ENCODE data around the gene PRKAG2.

Gene PRKAG2

DNA sequence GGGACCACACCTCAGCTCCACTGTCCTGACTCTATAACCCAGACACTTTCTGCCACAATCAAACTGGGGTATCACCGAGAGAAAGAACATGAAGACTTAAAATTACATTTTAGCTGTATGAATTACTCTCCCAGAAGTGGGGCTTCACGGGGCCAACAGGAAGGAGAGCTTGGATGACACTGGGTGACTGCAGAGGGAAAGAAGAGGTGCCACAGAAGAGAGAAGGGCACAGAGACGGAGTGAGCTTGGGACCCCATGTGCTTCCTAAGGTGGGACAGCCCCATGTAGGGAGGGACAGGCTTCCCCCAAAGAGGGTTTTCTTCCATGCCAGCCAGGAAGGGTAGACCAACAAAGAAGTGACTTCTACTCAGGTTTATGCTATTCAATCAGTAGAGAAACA lies 195.2 kb downstream of the PRKAG2 start:
- TF ChIP-seq CTCF (IDR thresholded peaks at IDR 0.05): no peak

DNA sequence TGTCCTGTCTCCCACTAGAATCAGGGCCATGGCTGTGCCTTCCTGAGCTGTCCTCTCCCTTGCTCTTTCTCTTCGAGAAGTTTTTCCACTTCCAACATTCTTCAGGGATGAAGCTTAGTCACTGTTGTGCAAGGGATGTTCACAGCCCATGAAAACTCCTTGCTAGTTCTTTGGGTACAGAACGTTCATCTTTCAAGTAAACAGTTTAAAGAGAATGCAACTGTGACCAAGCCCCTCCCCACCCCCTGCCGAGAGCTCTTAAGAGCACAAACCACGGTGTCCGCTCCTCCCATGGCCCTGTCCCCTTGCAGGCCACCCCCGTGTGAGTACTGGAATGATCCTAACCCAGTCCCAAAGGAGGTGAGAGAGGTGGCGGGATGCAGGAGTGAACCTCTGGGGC lies 196.1 kb downstream of the PRKAG2 start:
- TF ChIP-seq CTCF (IDR thresholded peaks at IDR 0.05): no peak

- no peak for TF ChIP-seq CTCF (IDR thresholded peaks at IDR 0.05)
Observed at GRCh38 chr7:151679881-151680612, 196.9 kb downstream of the PRKAG2 start.

DNA sequence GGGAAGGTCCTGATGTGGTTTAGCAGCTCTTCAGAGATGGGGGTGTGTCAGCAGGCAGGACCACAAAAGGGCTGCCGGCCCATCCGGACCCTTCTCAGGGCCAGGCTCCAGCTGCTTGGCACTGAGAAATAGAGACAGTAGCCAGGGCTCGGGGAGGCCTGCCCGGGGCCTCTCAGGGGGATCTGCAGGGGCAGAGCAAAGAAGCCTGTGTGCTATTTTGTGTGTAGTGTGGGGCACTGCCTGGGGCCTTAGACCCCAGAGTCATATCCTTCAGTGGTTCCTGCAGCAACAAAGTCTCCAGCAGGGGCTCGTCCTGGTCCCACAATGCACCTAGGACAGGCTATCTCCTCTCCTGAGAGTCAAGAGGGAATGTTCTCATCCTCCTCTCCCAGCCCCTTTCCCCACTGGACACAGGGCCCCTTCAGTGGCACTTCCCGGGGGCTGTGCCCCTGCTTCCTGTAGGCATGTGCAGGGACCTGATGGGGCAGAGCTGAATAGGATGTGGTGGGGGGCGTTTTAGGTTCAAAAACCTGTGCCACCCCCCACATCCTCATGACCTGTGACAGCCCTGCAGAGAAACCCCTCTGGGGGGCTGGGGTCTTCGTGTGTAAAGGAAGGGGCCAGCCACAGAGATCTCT lies 197.7 kb downstream of the PRKAG2 start:
- TF ChIP-seq CTCF (IDR thresholded peaks at IDR 0.05): no peak

GRCh38 chr7:151678227-151678604 lies 198.7 kb downstream of the PRKAG2 start:
- TF ChIP-seq CTCF (IDR thresholded peaks at IDR 0.05): no peak

- TF ChIP-seq CTCF (IDR thresholded peaks at IDR 0.05): no peak
Observed at GRCh38 chr7:151677581-151678226, 199.2 kb downstream of the PRKAG2 start.

- TF ChIP-seq CTCF (IDR thresholded peaks at IDR 0.05): no peak
Observed at GRCh38 chr7:151676759-151677158, 200.2 kb downstream of the PRKAG2 start.

All from LNCAP (cell line).